NCI-H1417 (cell line): ENCODE results near the gene AFAP1.

Experiments used
- DNase-seq, 3 experiments: peaks; one replicate each; lab custom pipeline; 2025; lab: John Stamatoyannopoulos, UW

The AFAP1 gene

DNA sequence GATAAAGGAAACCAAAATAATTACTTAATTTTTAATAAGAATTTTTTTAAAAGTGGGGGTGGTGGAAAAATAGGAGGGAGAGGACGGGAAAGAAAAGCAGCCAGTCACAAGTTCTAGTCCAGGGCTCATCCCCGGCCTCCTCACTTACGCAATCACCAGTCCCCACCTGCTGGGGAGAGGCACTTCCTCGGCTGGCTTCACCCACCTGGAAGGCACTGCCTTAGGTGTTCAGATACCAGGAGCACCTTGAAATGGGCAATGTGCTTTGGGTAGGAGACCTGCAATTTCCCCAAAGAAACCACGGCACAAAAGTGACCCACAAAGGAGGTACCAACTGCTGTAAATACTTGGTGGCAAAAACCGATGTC is 23.8 kb downstream of the AFAP1 start:
- DNase-seq = no peak

GRCh38 chr4:7912826-7913225 is 26.8 kb downstream of the AFAP1 start:
- no peak for DNase-seq

DNA sequence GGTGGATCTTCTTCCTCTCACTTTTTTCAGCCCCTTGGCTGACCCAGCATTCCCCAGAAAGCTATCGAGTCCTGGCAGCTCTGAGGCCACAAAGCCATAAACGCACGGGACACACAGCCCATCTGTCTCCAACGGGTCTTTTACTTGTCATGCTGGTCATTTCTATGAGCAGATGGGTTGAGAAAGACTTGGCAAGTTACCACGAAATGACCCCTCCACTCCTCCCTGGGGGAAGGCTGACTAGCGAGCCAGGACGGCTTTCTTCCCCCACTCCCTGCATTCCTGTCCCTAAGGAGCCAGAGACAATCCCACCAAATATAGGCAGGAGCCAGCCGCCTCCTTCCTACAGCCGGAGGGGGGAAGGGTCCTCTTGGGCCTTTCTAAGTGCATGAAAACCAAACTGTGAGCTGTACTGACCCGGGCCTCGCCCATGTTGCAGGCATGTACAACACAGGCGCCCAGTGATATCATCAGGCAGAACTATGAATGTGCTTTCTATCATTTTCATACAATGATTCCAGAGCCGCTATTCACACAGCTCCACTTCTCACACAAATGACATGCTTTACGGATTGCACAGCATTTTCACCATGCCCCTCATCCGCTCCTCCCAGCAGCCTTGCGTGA is 28.6 kb downstream of the AFAP1 start:
- no peak for DNase-seq

- DNase-seq = no peak
Measured at GRCh38 chr4:7910263-7910896, 29.3 kb downstream of the AFAP1 start.

GRCh38 chr4:7909463-7910262 is 30.0 kb downstream of the AFAP1 start:
- DNase-seq = no peak

- no peak for DNase-seq
Measured at GRCh38 chr4:7908668-7909067, 31.0 kb downstream of the AFAP1 start.

DNA sequence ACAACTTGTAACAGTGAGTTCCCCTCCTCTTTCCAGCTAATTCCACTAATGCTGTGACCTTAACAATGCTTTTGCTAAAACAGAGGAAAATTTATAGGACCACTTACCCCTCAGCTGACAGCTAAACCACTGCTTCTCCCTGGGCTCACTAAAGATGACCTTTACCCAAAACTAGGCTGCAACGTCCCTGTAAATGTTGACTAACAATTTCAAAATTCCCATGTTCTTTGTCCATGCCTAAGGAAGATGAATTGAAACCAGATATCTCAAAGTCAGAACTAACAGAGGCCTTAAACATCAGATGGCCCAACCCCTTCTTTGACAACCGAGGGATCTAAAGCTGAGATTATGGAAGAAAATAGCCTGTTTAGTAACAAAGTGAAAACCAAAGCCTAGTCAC is 32.5 kb downstream of the AFAP1 start:
- DNase-seq = no peak

- no peak for DNase-seq
Measured at GRCh38 chr4:7906171-7906701, 33.4 kb downstream of the AFAP1 start.

DNA sequence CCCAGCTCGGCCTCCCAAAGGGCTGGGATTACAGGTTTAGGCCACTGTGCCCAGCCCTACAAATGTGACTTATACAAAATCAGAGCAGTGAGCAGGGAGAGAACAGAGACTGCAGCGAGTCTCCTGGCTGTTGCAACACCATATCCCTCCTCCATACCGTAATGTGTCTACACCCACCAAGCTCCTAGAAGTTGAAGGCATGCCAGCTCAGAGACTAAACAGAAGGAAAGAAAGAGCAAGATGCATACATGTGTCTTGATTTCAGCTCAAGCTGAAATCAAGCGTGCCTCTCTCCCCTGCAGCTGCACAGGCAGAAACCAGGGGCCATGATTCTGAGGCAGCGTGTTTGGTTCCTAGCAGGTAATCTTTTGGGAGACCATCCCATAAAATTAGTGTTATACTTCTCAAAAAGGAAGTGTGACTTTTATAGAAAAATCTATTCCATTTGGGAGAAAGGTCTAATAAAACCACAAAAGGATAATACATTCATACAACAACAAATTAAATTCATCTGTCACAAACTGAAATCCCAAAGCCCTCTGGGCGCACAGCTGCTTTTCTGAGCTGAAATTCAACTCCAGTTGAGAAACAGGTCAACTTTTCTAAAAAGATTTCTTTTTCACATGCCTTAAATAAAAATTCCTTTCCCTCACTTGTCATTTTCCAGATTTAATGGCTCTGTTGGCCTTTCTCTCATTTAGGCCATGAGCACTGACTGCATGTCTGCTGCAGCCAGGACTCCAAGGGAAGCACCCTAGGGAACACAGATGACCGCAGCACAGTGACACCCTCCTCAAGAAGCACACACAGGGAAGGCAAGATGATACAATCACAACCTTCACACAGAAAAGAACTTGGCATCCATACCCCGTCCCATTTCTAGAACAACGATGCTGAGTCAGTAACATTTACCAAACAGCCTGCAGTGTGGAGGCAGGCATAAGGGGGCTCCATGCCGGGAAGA is 34.4 kb downstream of the AFAP1 start:
- no peak for DNase-seq

DNA sequence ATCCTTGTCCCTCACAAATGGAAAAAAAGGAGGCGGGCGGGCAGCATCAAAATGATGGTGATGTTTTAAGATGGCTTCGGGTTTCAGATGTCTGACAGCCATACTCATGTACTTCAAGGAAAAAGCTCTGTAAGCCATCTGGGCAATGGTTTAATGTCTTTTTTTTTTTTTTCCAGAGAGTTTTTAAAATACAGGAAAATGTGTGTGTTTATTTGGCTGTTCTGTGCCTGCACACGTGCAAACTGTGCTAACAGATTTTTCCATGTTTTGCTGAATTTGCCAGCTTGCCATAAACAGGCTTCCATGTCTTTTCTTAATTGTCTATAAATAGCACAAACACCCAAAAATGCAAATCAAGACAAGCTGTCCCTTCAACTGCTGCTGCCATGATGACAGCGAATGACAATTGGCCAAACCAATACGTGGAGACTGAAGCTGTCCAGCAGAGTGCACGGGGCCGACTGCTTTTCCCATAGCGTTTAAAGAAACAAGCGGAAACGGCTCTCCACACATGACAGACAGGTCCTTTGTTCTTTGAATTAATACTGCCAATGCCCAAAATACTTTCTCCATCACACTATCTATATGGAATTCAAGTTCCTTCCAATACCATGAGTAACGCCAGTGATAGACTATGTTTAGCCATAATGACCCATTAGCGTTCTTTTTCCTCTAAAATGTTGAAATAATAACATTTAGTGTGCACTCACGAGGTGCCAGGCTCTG is 35.7 kb downstream of the AFAP1 start:
- peak in 2 of 3 experiments; percentile 40 to 62 for DNase-seq

DNA sequence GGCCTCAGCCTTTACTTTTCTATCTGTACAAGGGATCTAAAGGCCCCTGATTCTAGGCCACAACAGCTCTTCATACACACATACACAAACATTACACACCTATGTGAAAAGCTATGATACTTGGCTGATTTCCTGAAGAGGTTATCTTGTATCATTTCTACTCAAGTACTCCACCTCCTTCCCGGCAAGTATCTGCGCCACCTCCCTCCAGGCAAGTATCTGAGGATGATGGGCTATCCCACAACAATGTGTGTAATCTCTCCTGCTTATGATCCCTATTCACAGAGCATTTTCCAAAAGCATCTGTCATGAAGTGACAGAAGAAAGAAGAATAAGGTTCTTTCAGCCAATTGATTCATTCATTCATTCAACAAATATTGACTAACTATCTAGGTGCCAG is 36.8 kb downstream of the AFAP1 start:
- DNase-seq = no peak

DNA sequence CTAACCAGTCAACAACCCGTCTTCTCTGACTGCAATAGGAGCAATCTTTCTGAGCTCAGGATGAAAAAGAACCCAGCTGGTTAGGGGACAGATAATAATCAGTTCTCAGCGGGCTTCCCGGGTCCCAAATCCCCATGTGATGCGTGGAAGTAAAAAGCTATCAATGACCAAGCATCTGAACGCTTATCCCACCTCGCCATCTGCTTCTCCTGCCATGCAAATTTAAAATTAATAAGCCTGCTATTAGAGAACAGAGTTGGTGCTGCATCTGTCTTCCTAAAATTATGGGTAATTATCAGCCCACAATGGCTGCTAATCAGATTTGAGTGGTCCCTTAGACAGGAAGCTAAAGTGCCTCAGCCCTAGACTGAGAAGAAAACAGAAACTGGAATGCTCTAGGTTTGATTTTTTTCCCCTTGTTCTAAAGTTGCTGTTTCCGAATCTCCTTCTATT is 37.5 kb downstream of the AFAP1 start:
- DNase-seq = peak in 2 of 3 experiments; percentile 76 to 97

- peak; percentile 68 to 85 (median 79) for DNase-seq
Measured at GRCh38 chr4:7901311-7901885, 38.3 kb downstream of the AFAP1 start.

GRCh38 chr4:7900334-7900909 is 39.2 kb downstream of the AFAP1 start:
- peak in 1 of 3 experiments; percentile 60 for DNase-seq

DNA sequence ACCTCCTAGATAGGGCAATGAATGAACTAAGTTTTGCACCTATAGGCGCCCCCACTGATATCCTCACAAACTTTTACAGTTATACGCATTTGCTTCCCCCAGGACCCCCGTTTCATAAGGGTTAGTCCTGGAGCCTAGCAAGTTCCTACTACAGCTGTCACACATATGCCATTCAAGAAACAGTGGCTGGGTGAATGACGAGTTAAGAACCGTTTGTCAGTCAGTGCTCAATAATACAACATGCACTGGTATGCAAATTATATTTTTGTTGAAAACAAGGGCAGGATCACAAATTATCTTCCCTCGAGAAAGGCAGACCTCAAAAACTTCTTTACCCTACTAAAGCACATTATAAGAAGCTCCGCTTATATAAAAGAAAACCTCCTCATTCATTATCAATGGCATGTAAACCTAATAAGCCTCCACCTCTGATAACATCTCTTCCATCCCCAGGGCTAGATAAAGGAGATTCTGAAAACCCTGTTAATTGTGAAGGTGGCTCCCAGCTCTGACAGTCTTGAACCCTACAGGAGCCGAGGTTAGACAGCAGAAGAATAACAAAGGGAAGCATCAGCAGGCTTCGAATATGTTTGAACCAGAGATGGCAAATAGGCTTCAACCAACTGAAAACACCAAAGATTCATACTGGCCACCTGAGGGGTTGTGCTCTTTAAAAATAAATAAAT is 40.3 kb downstream of the AFAP1 start:
- DNase-seq = no peak

DNA sequence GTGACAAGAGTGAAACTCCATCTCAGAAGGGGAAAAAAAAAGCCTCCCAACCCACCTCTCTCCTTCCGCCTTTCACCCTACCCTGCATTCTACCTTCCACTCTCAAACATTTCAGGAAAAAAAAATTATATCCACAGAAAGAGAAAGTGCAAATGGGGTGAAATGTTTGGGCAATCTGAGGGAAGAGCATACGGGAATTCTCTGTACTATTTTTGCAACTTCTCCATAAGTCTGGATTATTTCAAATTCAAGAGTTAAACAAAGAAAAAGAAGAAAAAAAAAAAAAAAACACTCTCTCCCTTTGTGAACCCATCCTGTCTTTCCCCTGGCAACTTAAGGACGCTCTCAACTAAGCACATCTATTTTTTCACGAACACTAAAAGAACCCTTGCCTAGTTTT is 41.3 kb downstream of the AFAP1 start:
- DNase-seq = no peak

- no peak for DNase-seq
Measured at GRCh38 chr4:7897811-7898210, 41.9 kb downstream of the AFAP1 start.

DNA sequence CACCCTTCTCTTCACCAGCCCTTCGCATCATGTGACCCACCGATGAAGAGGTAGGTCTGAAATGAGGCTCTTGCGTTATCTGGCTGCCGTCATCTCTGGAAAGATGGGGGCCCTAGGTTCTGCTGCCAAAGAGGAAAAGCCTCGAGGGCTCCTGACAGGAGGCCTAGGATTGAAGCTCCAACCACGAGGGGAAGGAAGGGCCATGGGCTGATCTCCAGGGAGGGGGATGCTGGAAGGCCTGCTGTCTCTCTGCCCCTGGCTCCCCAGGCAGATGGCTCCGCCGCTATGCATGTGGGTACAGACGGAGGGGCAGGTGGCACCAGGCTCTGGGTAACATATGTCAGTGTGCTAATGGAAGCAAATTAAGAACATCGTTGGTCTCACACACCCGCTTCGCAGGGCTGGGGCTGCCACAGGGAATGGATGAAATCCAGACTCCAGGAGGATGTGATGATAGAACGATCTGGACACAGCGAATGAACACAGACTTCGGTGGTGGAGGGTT is 44.9 kb downstream of the AFAP1 start:
- no peak for DNase-seq

- no peak for DNase-seq
Measured at GRCh38 chr4:7894098-7894676, 45.5 kb downstream of the AFAP1 start.
